Keratinocyte (primary cell): ENCODE measurements around the gene RELL1.

ENCODE experiments used
- CTCF ChIP-seq, 3 experiments: IDR thresholded peaks in 1 of 3; conservative IDR thresholded peaks in 1 of 3; optimal IDR thresholded peaks in 1 of 3; 2 replicates in 2 of 3; 3 replicates in 1 of 3; pipeline versions ENCODE3 to v1.5.1; 2011; ENCODE audit warnings: low read length in 3 of 3, mild to moderate bottlenecking in 3 of 3, moderate library complexity in 2 of 3, control low read depth in 1 of 3, inconsistent platforms in 1 of 3; ENCODE audit not compliant: insufficient read depth in 2 of 3; ENCODE audit errors: extremely low read depth in 1 of 3
- EZH2 ChIP-seq: IDR thresholded peaks from one replicate; pipeline ENCODE4 v1.6.1; 2012; ENCODE audit warnings: inconsistent platforms, mild to moderate bottlenecking, low read length, moderate library complexity

DNA sequence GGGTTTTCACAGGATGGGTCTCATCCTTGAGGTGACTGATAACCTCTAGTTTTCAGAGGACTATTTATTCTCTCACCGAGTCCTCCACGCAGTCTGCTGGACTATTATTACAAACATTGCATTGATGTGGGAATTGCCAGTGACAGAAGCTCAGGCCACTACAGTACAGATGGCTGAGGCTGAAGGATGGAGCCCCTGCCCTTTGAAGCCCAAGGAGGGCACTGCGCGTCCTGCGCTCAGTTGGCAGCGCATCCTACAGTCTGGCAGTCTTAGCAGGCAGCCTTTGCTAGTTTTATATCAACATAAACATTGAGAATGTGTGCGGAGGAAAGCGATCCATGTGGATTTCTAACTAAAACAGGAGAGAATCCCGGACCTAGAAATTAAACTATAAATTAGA lies 1.5 kb upstream of the RELL1 start:
- TF ChIP-seq CTCF (optimal IDR thresholded peaks at IDR 0.05 in 1 of 3, IDR thresholded peaks at IDR 0.05 in 1 of 3, conservative IDR thresholded peaks at IDR 0.05 in 1 of 3; ENCODE audit: extremely low read depth in 1 of 3, insufficient read depth in 2 of 3, low read length in 3 of 3) (no peak), EZH2 (no peak)
